ENCODE data around the gene DRC1. TPM values are rescaled to one million over a fixed set of nuclear protein-coding genes. Genes with fewer than 3 reads are reported as not detected.

Gene DRC1
- total RNA-seq, 4 donors from 2014 or later, result not detected

DNA sequence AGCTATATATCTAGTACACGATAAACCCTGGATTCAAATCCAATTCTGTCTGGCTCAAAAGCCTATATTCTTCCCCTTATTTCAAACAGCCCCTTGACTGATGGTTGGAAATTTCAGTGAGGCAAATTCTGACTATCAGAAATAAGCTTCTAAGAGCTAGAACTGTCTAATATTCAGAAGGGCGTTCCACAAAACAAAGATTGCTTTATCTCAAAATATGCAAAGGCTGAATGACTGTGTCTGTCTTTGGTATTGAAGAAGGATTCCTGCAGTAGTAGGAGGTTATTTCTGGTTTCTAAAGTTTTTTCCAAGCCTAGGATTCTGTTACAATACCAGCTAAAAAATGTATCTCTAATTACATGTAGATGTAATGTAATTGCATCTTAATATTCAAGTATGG, 31.1 kb downstream of the DRC1 start:
- no peak for DNase-seq
- no peak overlapping the region for H3K4me3 ChIP-seq
- no peaks in the 10 kb centered on the region for H3K27me3 ChIP-seq
- H3K9me3 ChIP-seq, result no peaks in the 10 kb centered on the region
- H3K27ac ChIP-seq, result no peak overlapping the region
- H3K4me1 ChIP-seq, result no peaks in the 10 kb centered on the region
- no peaks in the 10 kb centered on the region for H3K36me3 ChIP-seq
- TF ChIP-seq POLR2A (IDR thresholded peaks at IDR 0.05), result no peak
- TF ChIP-seq, protein P1, sequence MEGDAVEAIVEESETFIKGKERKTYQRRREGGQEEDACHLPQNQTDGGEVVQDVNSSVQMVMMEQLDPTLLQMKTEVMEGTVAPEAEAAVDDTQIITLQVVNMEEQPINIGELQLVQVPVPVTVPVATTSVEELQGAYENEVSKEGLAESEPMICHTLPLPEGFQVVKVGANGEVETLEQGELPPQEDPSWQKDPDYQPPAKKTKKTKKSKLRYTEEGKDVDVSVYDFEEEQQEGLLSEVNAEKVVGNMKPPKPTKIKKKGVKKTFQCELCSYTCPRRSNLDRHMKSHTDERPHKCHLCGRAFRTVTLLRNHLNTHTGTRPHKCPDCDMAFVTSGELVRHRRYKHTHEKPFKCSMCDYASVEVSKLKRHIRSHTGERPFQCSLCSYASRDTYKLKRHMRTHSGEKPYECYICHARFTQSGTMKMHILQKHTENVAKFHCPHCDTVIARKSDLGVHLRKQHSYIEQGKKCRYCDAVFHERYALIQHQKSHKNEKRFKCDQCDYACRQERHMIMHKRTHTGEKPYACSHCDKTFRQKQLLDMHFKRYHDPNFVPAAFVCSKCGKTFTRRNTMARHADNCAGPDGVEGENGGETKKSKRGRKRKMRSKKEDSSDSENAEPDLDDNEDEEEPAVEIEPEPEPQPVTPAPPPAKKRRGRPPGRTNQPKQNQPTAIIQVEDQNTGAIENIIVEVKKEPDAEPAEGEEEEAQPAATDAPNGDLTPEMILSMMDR (IDR thresholded peaks at IDR 0.05), result no peak

DNA sequence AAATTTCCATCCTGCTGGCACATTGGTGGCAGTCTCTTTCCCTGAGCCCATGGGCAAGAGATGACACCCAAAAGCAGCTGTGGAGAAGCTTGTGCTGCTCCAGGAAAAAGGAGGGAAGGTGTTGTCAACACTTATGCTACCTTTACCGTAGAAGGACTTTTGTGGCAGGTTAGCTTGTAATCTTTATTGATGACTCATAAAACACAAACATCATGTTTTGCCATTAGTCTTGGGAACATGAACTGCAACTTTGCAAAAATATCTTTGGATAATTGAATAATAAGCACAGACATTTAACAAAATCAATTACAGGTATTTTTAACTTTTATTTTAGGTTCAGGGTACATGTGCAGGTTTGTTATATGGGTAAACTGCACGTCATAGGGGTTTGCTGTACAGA, 33.4 kb downstream of the DRC1 start:
- no peaks in the 10 kb centered on the region for H3K36me3 ChIP-seq
- no peak for TF ChIP-seq POLR2A (IDR thresholded peaks at IDR 0.05)
- TF ChIP-seq, protein P1 (IDR thresholded peaks at IDR 0.05), result no peak
- no peak overlapping the region for H3K27ac ChIP-seq
- no peaks in the 10 kb centered on the region for H3K4me1 ChIP-seq
- no peak for DNase-seq
- H3K9me3 ChIP-seq, result no peaks in the 10 kb centered on the region
- no peaks in the 10 kb centered on the region for H3K27me3 ChIP-seq
- no peak overlapping the region for H3K4me3 ChIP-seq

- H3K27ac ChIP-seq, result peak overlapping the region in 1 of 4 donors; percentile 12
- peak in 1 of 3 donors; percentile 75 for DNase-seq
These were observed 36.8 kb downstream of the DRC1 start for GRCh38 chr2:26438526-26438925.

DNA sequence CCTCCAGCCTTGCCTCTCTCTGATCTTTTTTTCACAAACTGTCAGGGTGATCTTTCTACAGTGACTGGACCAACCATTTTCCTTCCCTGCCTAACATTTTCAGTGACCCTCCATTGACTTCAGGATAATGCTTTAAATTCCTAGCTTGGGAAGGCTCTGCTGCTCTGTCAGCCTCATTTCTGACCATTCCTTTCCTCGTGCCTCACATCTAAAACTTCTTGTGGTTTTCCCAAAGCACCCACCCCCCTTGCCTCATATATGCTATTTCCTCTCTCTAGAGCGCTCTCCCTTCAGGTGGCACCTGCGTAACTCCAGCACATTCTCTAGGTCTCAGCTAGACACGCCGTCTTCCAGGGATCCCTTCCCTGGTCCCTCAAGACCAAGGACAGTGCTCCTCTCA, 37.2 kb downstream of the DRC1 start:
- Histone ChIP-seq H3K4me1 (no peaks in the 10 kb centered on the region), H3K27ac (peak overlapping the region in 1 of 4 donors; percentile 12), H3K9me3 (no peaks in the 10 kb centered on the region), H3K4me3 (no peak overlapping the region), H3K27me3 (no peaks in the 10 kb centered on the region), H3K36me3 (no peaks in the 10 kb centered on the region)
- no peak for TF ChIP-seq POLR2A (IDR thresholded peaks at IDR 0.05)
- TF ChIP-seq, protein P1 (IDR thresholded peaks at IDR 0.05), result no peak
- DNase-seq, result no peak

More at GRCh38 chr2:26438526-26438925, 36.8 kb downstream of the DRC1 start:
- TF ChIP-seq, protein P1 (IDR thresholded peaks at IDR 0.05), result peak in 3 of 6 experiments; percentile 38 to 52 (median 46)
- no peak for TF ChIP-seq POLR2A (IDR thresholded peaks at IDR 0.05)
- Histone ChIP-seq H3K4me1 (no peaks in the 10 kb centered on the region), H3K4me3 (no peak overlapping the region), H3K36me3 (no peaks in the 10 kb centered on the region), H3K9me3 (no peaks in the 10 kb centered on the region), H3K27me3 (no peaks in the 10 kb centered on the region)

DNA sequence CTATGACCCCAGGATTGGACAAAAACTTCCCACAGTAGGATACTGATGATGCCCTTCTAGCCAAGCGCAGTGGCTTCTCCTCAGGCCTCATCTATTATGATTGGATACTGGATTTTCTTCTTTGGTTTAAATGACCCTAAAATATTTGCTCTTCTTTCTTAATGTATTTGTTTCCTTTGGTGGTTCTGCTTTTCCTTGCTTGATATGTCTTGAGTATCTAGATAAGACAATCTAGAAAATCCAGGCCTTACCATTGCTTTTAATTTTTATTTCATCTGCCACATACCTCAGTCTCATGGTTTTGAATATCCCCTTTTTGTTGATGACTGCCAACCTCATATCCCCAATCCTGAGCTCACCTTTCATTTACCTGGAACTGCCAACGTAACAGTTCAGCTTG, 40.6 kb downstream of the DRC1 start:
- Histone ChIP-seq H3K27me3 (no peaks in the 10 kb centered on the region), H3K4me3 (no peak overlapping the region), H3K36me3 (no peaks in the 10 kb centered on the region), H3K27ac (no peak overlapping the region), H3K4me1 (no peaks in the 10 kb centered on the region), H3K9me3 (no peaks in the 10 kb centered on the region)
- no peak for DNase-seq
- TF ChIP-seq POLR2A (IDR thresholded peaks at IDR 0.05), result no peak
- TF ChIP-seq, protein P1 (IDR thresholded peaks at IDR 0.05), result no peak

GRCh38 chr2:26442707-26443106, 41.0 kb downstream of the DRC1 start:
- H3K27me3 ChIP-seq, result no peaks in the 10 kb centered on the region
- DNase-seq, result no peak
- no peak overlapping the region for H3K27ac ChIP-seq

More at GRCh38 chr2:26442707-26443106, 41.0 kb downstream of the DRC1 start:
- no peak for TF ChIP-seq POLR2A (IDR thresholded peaks at IDR 0.05)
- TF ChIP-seq, protein P1 (IDR thresholded peaks at IDR 0.05), result no peak
- Histone ChIP-seq H3K9me3 (no peaks in the 10 kb centered on the region), H3K4me3 (no peak overlapping the region), H3K4me1 (no peaks in the 10 kb centered on the region), H3K36me3 (no peaks in the 10 kb centered on the region)
